SJSA1 (cell line): ENCODE data around the gene YPEL1. TPM values are rescaled to one million over a fixed set of nuclear protein-coding genes. Genes with fewer than 3 reads are reported as not detected.
"Not testable (repeated sequence)": the region's sequence is repeated elsewhere in the genome, so short reads cannot be mapped to it uniquely, and the experiment has no call there.

ENCODE experiments used
- DNase-seq, 2 experiments: peaks; one replicate each; pipeline ENCODE4 v3.0.0-alpha.2; 2015 to 2020; ENCODE audit warnings: low spot score in 2 of 2, low read depth in 1 of 2
- H3K27ac ChIP-seq: fragments of 250-450 bp; sonication (Bioruptor Pico); 2 replicates; pipeline ENCODE4 v1.5.1; 2020; ENCODE audit warnings: mild to moderate bottlenecking, moderate library complexity
- H3K27me3 ChIP-seq: fragments of 250-450 bp; sonication (Bioruptor Pico); replicated peaks from 2 replicates; pipeline ENCODE4 v1.5.1; 2020; ENCODE audit warnings: mild to moderate bottlenecking, moderate library complexity
- H3K36me3 ChIP-seq: fragments of 250-450 bp; sonication (Bioruptor Pico); 2 replicates; pipeline ENCODE4 v1.5.1; 2020; ENCODE audit warnings: mild to moderate bottlenecking
- H3K4me1 ChIP-seq: fragments of 250-450 bp; sonication (Bioruptor Pico); replicated peaks from 2 replicates; pipeline ENCODE4 v1.6.1; 2021; ENCODE audit warnings: mild to moderate bottlenecking
- H3K4me3 ChIP-seq: fragments of 250-450 bp; sonication (Bioruptor Pico); 2 replicates; pipeline ENCODE4 v1.5.1; 2020; ENCODE audit warnings: mild to moderate bottlenecking
- H3K9me3 ChIP-seq: fragments of 250-450 bp; sonication (Bioruptor Pico); replicated peaks from 2 replicates; pipeline ENCODE4 v1.5.1; 2020; ENCODE audit warnings: mild to moderate bottlenecking
- total RNA-seq: library from RNA; depleted of rRNA; stranded (reverse); fragments of >200 nt; shearing (Covaris generic); gene quantifications from 2 replicates; pipeline ENCODE4 v1.2.3, GENCODE V29; 2014

Gene YPEL1
- total RNA-seq, 1 experiment from 2014 or later, result 1.2 TPM

- H3K4me3 ChIP-seq, H3K36me3 ChIP-seq, H3K27ac ChIP-seq, DNase-seq, H3K4me1 ChIP-seq, H3K27me3 ChIP-seq, H3K9me3 ChIP-seq: not testable (repeated sequence)
These were observed 11.1 kb downstream of the YPEL1 start for GRCh38 chr22:21724496-21724895.

DNA sequence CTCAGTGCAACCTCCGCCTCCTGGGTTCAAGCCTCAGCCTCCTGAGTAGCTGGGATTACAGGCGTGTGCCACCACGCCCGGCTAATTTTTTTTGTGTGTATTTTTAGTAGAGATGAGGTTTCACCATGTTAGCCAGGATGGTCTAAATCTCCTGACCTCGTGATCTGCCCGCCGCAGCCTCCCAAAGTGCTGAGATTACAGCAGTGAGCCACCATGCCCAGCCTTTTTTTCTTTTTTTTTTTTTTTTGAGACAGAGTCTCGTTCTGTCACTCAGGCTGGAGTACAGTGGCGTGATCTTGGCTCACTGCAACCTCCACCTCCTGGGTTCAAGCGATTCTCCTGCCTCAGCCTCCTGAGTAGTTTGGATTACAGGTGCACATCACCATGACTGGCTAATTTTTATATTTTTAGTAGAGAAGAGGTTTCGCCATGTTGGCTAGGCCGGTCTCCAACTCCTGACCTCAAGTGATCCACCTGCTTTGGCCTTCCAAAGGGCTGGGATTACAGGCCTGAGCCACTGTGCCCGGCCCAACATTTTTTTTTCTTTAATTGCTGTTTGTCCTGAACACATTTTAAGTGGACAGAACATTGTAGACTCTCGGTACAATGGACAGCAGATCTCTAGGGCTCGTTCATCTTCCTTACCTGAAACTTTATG lies 14.3 kb downstream of the YPEL1 start:
- not testable (repeated sequence) for H3K36me3 ChIP-seq, H3K4me3 ChIP-seq, DNase-seq, H3K27ac ChIP-seq, H3K9me3 ChIP-seq, H3K4me1 ChIP-seq, H3K27me3 ChIP-seq

DNA sequence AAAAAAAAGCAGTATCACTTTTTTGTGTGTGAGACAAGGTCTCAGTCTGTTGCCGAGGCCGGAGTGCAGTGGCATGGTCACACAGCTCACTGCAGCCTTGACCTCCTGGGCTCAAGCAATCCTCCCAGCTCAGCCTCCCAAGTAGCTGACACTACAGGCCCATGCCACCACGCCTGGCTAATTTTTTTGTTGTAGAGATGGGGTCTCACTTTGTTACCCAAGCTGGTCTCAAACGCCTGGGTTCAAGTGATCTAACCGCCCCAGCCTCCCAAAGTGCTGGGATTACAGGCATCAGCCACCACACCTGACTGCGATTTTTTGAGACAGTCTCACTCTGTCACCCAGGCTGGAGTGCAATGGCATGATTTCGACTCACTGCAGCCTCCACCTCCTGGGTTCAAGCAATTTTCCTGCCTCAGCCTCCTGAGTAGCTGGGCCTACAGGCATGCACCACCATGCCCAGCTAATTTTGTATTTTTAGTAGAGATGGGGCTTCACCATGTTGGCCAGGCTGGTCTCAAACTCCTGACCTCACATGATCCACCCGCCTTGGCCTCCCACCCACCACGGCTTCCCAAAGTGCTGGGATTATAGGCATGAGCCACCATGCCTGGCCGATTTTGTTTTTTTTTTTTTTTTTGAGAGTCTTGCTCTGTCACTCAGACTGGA lies 15.3 kb downstream of the YPEL1 start:
- DNase-seq, result not testable (repeated sequence)

DNA sequence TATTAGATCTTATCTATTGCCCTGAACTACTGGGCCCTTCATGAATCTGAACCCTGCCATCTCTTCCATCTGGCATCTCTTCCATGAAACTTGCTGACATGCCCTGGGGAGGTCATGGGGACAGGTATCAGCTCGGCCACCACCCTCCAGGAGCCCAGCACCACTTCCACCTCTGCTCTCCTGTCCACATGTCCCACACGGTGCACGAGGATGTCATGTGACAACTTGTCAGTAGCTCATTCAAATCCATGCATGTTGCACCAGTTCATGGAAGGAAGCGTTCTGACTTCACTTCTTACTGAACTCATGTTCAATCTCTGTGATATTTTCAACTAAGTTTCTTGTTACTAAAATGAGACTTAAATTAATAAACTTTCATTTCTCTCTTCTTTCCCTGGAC lies 16.6 kb downstream of the YPEL1 start:
- peaks cover 19% of the 10 kb centered on the region for H3K4me1 ChIP-seq
- H3K36me3 ChIP-seq, result no peaks in the 10 kb centered on the region
- no peak overlapping the region for H3K27ac ChIP-seq
- DNase-seq, result no peak
- H3K9me3 ChIP-seq, result no peaks in the 10 kb centered on the region
- H3K4me3 ChIP-seq, result no peak overlapping the region
- H3K27me3 ChIP-seq, result no peaks in the 10 kb centered on the region

More for the DNA sequence above, 15.3 kb downstream of the YPEL1 start:
- not testable (repeated sequence) for H3K36me3 ChIP-seq, H3K4me3 ChIP-seq, H3K27ac ChIP-seq, H3K9me3 ChIP-seq, H3K4me1 ChIP-seq, H3K27me3 ChIP-seq

GRCh38 chr22:21718499-21718898 lies 17.1 kb downstream of the YPEL1 start:
- DNase-seq, result no peak
- Histone ChIP-seq H3K4me1 (peaks cover 25% of the 10 kb centered on the region), H3K36me3 (no peaks in the 10 kb centered on the region), H3K27me3 (no peaks in the 10 kb centered on the region), H3K27ac (no peak overlapping the region), H3K4me3 (no peak overlapping the region), H3K9me3 (no peaks in the 10 kb centered on the region)

GRCh38 chr22:21716395-21717122 lies 19.0 kb downstream of the YPEL1 start:
- not testable (repeated sequence) for H3K9me3 ChIP-seq, DNase-seq, H3K27me3 ChIP-seq

DNA sequence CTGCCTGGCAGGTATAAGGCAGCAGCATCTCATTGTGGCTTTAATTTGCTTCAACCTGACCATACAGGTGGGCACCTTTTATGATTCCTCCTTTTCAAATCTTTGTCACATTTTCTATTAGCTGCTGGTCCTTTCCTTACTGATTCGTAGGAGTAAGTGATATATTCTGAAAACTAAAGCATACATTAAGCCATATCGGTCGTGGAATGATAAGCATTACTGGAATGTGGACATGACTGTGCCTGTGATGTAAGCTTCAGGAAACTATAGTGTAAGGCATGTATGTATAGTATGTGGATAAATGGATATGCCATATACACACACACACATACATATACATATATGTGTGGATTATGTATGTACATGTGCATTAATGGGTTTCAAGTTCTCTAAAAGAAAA lies 20.8 kb downstream of the YPEL1 start:
- peaks cover 47% of the 10 kb centered on the region for H3K4me1 ChIP-seq
- H3K4me3 ChIP-seq, result no peak overlapping the region
- no peaks in the 10 kb centered on the region for H3K9me3 ChIP-seq
- no peak for DNase-seq
- H3K36me3 ChIP-seq, result no peaks in the 10 kb centered on the region
- peak overlapping the region; percentile 56; the same call in 1 of the 2 replicates for H3K27ac ChIP-seq
- H3K27me3 ChIP-seq, result no peaks in the 10 kb centered on the region

More at GRCh38 chr22:21716395-21717122, 19.0 kb downstream of the YPEL1 start:
- not testable (repeated sequence) for H3K36me3 ChIP-seq, H3K4me3 ChIP-seq
- H3K4me1 ChIP-seq, result peaks cover 39% of the 10 kb centered on the region
- peak overlapping the region; percentile 50; the same call in 1 of the 2 replicates for H3K27ac ChIP-seq

- peak; percentile 57 to 60 for DNase-seq
- Histone ChIP-seq H3K4me1 (peaks cover 47% of the 10 kb centered on the region), H3K4me3 (no peak overlapping the region), H3K9me3 (no peaks in the 10 kb centered on the region), H3K27ac (peak overlapping the region; percentile 56), H3K36me3 (no peaks in the 10 kb centered on the region), H3K27me3 (no peaks in the 10 kb centered on the region)
These were observed 21.4 kb downstream of the YPEL1 start for GRCh38 chr22:21714059-21714770.

- H3K4me1 ChIP-seq, result peaks cover 47% of the 10 kb centered on the region
- peak in 1 of 2 experiments; percentile 75 for DNase-seq
- no peaks in the 10 kb centered on the region for H3K27me3 ChIP-seq
- H3K9me3 ChIP-seq, result no peaks in the 10 kb centered on the region
- H3K36me3 ChIP-seq, result no peaks in the 10 kb centered on the region
- H3K27ac ChIP-seq, result peak overlapping the region; percentile 56
- H3K4me3 ChIP-seq, result no peak overlapping the region
These were observed 22.1 kb downstream of the YPEL1 start for GRCh38 chr22:21713428-21714058.

GRCh38 chr22:21712751-21713427 lies 22.7 kb downstream of the YPEL1 start:
- H3K27me3 ChIP-seq, result no peaks in the 10 kb centered on the region
- H3K4me3 ChIP-seq, result no peak overlapping the region
- H3K27ac ChIP-seq, result no peak overlapping the region; the same call in 1 of the 2 replicates
- peaks cover 47% of the 10 kb centered on the region for H3K4me1 ChIP-seq
- DNase-seq, result peak; percentile 45 to 78
- H3K9me3 ChIP-seq, result no peaks in the 10 kb centered on the region
- H3K36me3 ChIP-seq, result no peaks in the 10 kb centered on the region

GRCh38 chr22:21711851-21712250 lies 23.7 kb downstream of the YPEL1 start:
- H3K27ac ChIP-seq, result peak overlapping the region; percentile 28; the same call in 1 of the 2 replicates
- H3K4me1 ChIP-seq, result peaks cover 47% of the 10 kb centered on the region
- H3K9me3 ChIP-seq, result no peaks in the 10 kb centered on the region
- H3K27me3 ChIP-seq, result no peaks in the 10 kb centered on the region
- no peak overlapping the region for H3K4me3 ChIP-seq
- H3K36me3 ChIP-seq, result no peaks in the 10 kb centered on the region
- peak in 1 of 2 experiments; percentile 39 for DNase-seq

DNA sequence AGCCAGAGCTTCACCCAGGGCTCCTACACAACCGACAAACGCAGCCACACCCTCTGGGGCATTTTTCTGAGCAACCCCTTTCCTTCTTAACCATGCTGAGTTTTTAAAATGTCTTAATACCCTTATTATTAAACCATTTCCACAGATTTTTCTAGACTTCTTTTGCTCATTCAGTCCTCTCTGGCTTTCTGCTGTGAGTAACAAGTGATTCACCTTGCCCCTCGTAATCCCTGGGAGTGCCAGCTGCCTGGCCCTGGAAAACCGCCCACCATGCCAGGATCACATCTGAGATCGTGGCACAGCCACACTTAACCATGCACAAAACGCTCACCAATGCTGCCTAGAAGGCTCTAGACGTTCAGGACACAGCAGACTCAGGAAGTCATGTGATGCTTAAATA lies 25.4 kb downstream of the YPEL1 start:
- DNase-seq, result no peak
- H3K27ac ChIP-seq, result no peak overlapping the region
- peaks cover 39% of the 10 kb centered on the region for H3K4me1 ChIP-seq
- H3K9me3 ChIP-seq, result no peaks in the 10 kb centered on the region
- no peak overlapping the region for H3K4me3 ChIP-seq
- H3K36me3 ChIP-seq, result no peaks in the 10 kb centered on the region
- H3K27me3 ChIP-seq, result no peaks in the 10 kb centered on the region

- Histone ChIP-seq H3K9me3 (no peaks in the 10 kb centered on the region), H3K4me3 (no peak overlapping the region), H3K27ac (no peak overlapping the region), H3K4me1 (peaks cover 34% of the 10 kb centered on the region), H3K27me3 (no peaks in the 10 kb centered on the region), H3K36me3 (no peaks in the 10 kb centered on the region)
- DNase-seq, result no peak
These were observed 25.9 kb downstream of the YPEL1 start for GRCh38 chr22:21709688-21710087.
